Measurements from ENCODE around the gene PCSK7. TPM values are rescaled to one million over a fixed set of nuclear protein-coding genes. Genes with fewer than 3 reads are reported as not detected.

Gene PCSK7
- total and polyA plus RNA-seq, 12 donors, result 20.5 to 47.0 (median 28.2) TPM

GRCh38 chr11:117179048-117179999 lies 52.5 kb downstream of the PCSK7 start:
- Histone ChIP-seq H3K27me3 (no peaks in the 10 kb centered on the region), H3K4me1 (peaks cover 14 to 38% (median 31%) of the 10 kb centered on the region in 9 donors), H3K36me3 (peaks cover 0 to 30% (median 23%) of the 10 kb centered on the region in 9 donors), H3K4me3 (peak overlapping the region; percentile 80 to 100 (median 89)), H3K27ac (peak overlapping the region; percentile 81 to 98 (median 96)), H3K9me3 (no peaks in the 10 kb centered on the region)
- ATAC-seq (peak; percentile 30 to 73 (median 53)), DNase-seq (peak; percentile 53 to 63)
- WGBS, 2 donors, result 1% methylated on average over 34 to 39 of the region's 39 CpGs
- intact Hi-C loops (cut with DNase I), result loop anchor here in 4 of 10 donors (2.0 to 5.0 kb wide), 5 partner anchors 31 to 43 kb away; partner anchors contain the start of gene PAFAH1B2 (in 1 of the 4)
- TF ChIP-seq, protein P1, sequence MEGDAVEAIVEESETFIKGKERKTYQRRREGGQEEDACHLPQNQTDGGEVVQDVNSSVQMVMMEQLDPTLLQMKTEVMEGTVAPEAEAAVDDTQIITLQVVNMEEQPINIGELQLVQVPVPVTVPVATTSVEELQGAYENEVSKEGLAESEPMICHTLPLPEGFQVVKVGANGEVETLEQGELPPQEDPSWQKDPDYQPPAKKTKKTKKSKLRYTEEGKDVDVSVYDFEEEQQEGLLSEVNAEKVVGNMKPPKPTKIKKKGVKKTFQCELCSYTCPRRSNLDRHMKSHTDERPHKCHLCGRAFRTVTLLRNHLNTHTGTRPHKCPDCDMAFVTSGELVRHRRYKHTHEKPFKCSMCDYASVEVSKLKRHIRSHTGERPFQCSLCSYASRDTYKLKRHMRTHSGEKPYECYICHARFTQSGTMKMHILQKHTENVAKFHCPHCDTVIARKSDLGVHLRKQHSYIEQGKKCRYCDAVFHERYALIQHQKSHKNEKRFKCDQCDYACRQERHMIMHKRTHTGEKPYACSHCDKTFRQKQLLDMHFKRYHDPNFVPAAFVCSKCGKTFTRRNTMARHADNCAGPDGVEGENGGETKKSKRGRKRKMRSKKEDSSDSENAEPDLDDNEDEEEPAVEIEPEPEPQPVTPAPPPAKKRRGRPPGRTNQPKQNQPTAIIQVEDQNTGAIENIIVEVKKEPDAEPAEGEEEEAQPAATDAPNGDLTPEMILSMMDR (IDR thresholded peaks at IDR 0.05), result no peak

GRCh38 chr11:117178210-117179034 lies 53.5 kb downstream of the PCSK7 start, which contains the start of gene SIDT2:
SIDT2 (plus strand) TSS chr11:117178743; CDS start chr11:117179264, 521 bp downstream.
- H3K9me3 ChIP-seq, result no peaks in the 10 kb centered on the region
- peak within 1 kb of the TSS; percentile 80 to 100 (median 89) for H3K4me3 ChIP-seq
- DNase-seq (peak; percentile 94 to 96), ATAC-seq (peak; percentile 93 to 97 (median 96))
- H3K36me3 ChIP-seq, result peaks cover 0 to 21% (median 16%) of the 10 kb centered on the region in 9 donors
- peaks cover 14 to 41% (median 32%) of the 10 kb centered on the region in 9 donors for H3K4me1 ChIP-seq
- TF ChIP-seq, protein P1 (IDR thresholded peaks at IDR 0.05), result peak in 1 of 9 donors; percentile 5
- peak within 1 kb of the TSS; percentile 81 to 98 (median 96) for H3K27ac ChIP-seq
- intact Hi-C loops (cut with DNase I), result loop anchor here in 4 of 10 donors (2.0 to 5.0 kb wide), 5 partner anchors 30 to 44 kb away; partner anchors contain the start of gene PAFAH1B2 (in 1 of the 4)
- 1 to 2% methylated on average over 51 of the region's 51 CpGs for WGBS, 2 donors
- H3K27me3 ChIP-seq, result no peaks in the 10 kb centered on the region

DNA sequence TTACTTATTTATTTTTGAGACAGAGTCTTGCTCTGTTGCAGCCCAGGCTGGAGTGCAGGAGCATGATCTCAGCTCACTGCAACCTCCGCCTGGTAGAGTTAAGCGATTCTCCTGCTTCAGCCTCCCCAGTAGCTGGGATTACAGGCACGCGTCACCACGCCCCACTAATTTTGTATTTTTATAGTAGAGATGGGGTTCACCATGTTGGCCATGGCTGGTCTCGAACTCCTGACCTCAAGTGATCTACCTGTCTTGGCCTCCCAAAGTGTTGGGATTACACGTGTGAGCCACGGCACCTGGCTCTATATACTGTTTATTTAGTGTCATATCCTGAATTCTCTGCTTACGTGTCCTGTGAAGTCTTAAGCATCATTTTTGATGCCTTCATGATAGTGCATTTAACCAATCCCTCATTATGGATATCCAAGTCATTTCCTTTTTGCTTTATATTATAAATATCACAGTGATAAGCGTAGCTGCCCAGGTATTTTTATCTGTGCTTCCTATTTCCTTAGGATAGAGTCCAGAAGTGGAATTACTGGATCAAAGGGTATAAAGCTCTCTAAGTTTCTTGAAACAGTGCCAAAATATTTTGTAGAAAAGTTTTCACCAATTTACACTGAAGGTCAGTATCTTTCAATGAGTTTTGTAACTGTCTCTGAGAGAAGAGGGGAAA lies 54.2 kb downstream of the PCSK7 start:
- DNase-seq (no peak), ATAC-seq (no peak)
- Histone ChIP-seq H3K27me3 (no peaks in the 10 kb centered on the region), H3K4me3 (peak overlapping the region in 8 of 10 donors; percentile 80 to 100 (median 89)), H3K4me1 (peaks cover 19 to 49% (median 39%) of the 10 kb centered on the region in 9 donors), H3K27ac (peak overlapping the region in 7 of 10 donors; percentile 93 to 98 (median 97)), H3K9me3 (no peaks in the 10 kb centered on the region), H3K36me3 (peaks cover 0 to 13% (median 9%) of the 10 kb centered on the region in 9 donors)
- TF ChIP-seq, protein P1 (IDR thresholded peaks at IDR 0.05), result no peak
- intact Hi-C loops (cut with DNase I), result loop anchor here in 4 of 10 donors (2.0 to 5.0 kb wide), 5 partner anchors 29 to 45 kb away; partner anchors contain the start of gene PAFAH1B2 (in 1 of the 4)
- WGBS, 2 donors, result 79 to 86% methylated on average over 10 of the region's 10 CpGs
